Head of caudate nucleus (tissue), 42 donors: ENCODE measurements around the gene CDH13.

Experiments
- DNase-seq, 42 donors: peaks; one replicate each; pipeline versions ENCODE4 v3.0.0 to v3.0.0-alpha.2; 2020 to 2021; ENCODE audit warnings: mixed read lengths in 7 of 42
- intact Hi-C: fragments of 100-400 bp; cut with DNase I; formaldehyde crosslinking; loops from one replicate; pipeline ENCODE4 v1.15.0; 2022

Gene CDH13

DNA sequence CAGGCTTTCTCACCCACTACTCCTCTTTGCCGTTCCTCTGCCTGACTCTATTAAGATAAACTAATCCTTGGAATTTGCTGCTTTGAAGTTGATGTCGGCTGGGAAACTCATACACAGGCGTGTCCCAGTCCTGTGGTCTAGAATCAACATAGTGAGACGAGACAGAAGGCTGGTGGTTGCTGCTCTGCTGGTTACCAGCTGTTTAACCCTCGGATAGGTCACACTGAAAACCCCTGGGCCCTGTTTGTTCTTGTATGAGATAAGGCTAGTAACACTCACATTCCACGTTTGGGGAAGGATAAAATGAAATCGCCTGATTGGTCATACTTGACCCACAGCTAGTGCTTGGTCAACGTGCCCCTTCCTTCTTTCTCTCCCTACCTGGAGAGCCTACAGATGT lies 517.0 kb downstream of the CDH13 start:
- DNase-seq, result no peak
- intact Hi-C loops, result no loop called here

DNA sequence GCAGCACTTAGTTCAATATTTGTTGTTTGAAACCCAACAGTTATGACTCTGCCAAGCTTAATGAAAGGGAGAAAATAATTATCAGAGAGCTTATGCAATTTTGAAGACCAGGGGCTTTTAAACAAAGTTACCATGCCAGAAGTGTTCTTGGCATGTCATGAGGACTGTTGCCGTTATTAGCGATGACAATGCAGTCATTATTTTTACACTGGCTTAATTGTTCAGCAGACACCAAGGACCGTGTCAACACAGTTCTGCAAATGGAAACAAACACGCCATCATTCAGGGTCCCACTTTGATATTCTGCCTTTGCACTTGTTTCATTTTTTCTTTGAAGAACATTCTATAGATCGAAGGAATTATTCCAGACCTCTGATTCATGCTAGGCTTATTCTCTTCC lies 518.5 kb downstream of the CDH13 start:
- intact Hi-C loops, result no loop called here
- DNase-seq, result peak in 9 of 42 donors; percentile 16 to 62 (median 31)

- DNase-seq, result no peak
- intact Hi-C loops, result no loop called here
Measured at GRCh38 chr16:83147244-83147643, 520.5 kb downstream of the CDH13 start.

GRCh38 chr16:83158320-83158957 lies 531.7 kb downstream of the CDH13 start:
- intact Hi-C loops, result no loop called here
- DNase-seq, result no peak

GRCh38 chr16:83159049-83159448 lies 532.3 kb downstream of the CDH13 start:
- no peak for DNase-seq

DNA sequence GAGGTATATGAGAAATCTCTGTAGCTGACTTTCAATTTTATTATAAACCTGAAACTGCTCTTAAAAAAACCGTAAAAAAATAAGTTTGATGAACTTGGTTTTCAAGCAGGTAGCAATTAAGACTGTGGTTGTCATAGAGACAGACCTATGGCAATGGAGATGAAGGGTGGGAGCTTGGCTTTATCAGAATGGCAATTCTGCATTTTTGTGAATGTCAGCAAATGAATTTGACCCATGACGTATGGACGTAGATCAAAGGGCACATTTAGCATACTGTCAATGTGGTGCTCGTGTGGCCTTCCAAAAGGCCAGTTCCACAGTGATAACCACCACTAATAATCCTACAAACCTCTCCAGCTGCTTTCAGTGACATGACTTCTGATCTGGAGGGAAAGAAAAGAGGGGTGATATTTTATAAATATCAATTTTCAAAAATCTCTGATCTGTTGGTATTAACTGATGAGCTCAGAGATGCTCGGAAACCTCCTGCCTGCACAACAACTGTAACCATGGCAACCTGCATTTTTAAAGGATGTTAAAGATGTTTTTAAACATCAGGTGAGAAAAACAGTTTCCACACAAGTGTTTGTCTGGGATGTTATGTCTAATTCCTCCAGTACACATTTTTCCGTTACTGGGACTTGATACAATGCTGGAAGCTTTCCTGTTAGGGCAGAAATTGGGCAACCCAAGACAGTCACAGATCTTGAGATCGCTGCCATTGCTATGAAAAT lies 533.7 kb downstream of the CDH13 start:
- intact Hi-C loops, result no loop called here
- no peak for DNase-seq

More at GRCh38 chr16:83159049-83159448, 532.3 kb downstream of the CDH13 start:
- intact Hi-C loops, result no loop called here

- intact Hi-C loops, result no loop called here
- peak in 14 of 42 donors; percentile 5 to 72 (median 53) for DNase-seq
Measured at GRCh38 chr16:83162791-83163190, 536.0 kb downstream of the CDH13 start.

DNA sequence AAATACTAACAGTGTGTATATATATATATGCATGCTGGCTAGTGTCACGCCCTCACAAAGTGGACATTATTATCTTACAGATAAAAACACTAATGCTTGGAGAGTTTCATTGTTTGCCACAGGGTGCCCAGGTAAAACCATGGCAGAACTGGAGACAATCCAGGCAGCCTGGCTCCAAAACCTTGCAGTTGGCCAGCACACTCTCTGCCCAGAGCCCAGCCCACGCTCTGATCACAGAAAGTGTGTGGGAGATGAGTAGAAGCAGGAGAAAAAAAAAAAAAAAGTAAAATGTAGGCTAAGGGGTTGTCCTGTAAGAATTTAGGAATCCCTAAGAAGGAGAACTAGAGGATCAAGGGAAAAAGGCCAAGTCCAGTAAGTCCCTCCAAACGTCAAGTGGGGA lies 538.0 kb downstream of the CDH13 start:
- intact Hi-C loops, result no loop called here
- DNase-seq, result no peak

DNA sequence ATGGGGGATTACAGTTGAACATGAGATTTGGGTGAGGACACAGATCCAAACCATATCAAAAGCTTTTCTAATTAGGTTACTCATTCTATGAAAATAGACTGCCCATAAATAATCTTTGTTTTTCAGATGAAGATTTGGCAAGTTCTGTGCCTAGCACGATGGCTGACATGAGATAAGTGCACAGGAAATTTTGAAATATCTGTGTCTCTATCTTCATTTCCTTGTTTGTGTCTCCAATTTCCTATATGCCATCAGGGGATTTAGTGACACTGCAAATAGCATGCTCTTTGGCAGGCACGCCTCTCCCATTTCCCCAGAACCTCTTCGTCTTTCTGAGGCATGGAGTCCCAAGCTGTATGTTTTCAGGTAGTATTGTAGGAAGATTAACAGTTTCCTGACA lies 544.6 kb downstream of the CDH13 start:
- intact Hi-C loops, result no loop called here
- DNase-seq, result no peak

GRCh38 chr16:83174671-83175070 lies 547.9 kb downstream of the CDH13 start:
- intact Hi-C loops, result no loop called here

GRCh38 chr16:83176802-83177201 lies 550.0 kb downstream of the CDH13 start:
- intact Hi-C loops, result no loop called here
- DNase-seq, result peak in 6 of 42 donors; percentile 11 to 44 (median 18)

More at GRCh38 chr16:83174671-83175070, 547.9 kb downstream of the CDH13 start:
- DNase-seq, result no peak

DNA sequence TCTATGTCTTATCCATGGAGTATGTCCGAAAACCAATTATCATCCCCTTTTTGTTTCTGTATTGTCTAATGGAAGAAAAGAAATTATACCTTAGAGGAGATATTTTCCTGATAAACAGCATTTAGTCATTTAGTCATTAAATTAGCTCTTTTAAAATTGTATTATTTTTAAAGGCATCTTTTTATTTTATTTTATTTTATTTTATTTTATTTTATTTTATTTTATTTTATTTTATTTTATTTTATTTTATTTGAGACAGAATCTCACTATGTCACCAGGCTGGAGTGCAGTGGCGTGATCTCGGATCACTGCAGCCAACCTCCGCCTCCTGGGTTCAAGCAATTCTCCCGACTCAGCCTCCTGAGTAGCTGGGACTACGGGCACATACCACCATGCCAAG lies 559.1 kb downstream of the CDH13 start:
- DNase-seq, result no peak
- intact Hi-C loops, result no loop called here

GRCh38 chr16:83187405-83187804 lies 560.6 kb downstream of the CDH13 start:
- peak in 9 of 42 donors; percentile 5 to 48 (median 12) for DNase-seq

GRCh38 chr16:83196796-83197195 lies 570.0 kb downstream of the CDH13 start:
- no peak for DNase-seq
- intact Hi-C loops, result no loop called here

More at GRCh38 chr16:83187405-83187804, 560.6 kb downstream of the CDH13 start:
- intact Hi-C loops, result no loop called here

DNA sequence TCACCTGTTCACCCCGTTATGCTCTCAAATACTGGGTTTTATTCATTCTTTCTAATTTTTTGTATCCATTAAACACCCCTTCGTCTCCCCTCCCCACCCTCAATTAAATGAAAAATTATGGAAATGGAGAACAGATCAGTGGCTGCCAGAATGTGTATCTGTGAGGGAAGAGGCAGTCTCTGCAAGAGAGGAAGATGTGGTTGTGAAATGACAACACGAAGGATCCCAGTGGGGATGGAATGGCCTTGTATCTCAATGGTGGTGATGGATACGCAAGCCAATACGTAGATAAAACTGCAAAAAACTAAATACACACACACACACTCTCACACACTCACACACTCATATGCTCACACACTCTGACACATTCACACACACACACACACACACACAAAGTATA lies 570.7 kb downstream of the CDH13 start:
- no peak for DNase-seq
- intact Hi-C loops, result no loop called here

DNA sequence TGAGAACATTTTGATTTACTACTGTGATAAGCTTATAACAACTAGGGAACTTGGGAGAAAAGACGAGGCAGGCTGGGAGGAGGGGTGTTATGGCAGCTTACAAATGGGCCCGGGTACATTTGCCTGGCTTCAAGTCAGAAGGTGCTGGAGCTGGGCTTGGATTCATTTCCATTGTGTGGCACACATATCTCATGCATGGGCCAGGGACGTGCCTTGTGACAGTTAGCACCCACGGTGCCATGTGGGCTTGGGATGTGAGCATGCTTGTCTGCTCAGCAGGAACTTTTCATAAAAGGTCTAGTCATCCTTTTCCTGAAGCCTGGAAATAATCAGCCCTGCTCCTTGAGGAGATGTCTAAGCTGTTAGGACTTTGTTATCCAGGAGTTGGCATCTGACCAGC lies 572.2 kb downstream of the CDH13 start:
- intact Hi-C loops, result no loop called here
- no peak for DNase-seq

- peak in 40 of 42 donors; percentile 20 to 79 (median 52) for DNase-seq
- intact Hi-C loops, result no loop called here
Measured at GRCh38 chr16:83200005-83200779, 573.4 kb downstream of the CDH13 start.

DNA sequence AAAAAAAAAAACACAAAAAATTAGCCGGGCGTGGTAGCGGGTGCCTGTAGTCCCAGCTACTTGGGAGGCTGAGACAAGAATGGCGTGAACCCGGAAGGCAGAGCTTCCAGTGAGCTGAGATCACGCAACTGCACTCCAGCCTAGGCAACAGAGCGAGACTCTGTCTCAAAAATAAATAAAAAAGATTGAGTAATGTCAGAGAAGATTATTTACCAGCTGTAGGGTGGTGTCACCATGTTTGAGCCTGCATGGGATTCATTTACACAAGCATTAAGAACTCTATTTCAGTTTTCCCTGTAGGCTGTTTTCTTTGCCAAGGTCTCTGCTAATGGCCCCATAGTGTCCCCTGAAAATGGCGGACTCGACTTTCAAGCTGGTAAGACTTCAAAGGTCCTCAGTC lies 575.0 kb downstream of the CDH13 start:
- no peak for DNase-seq
- intact Hi-C loops, result no loop called here

DNA sequence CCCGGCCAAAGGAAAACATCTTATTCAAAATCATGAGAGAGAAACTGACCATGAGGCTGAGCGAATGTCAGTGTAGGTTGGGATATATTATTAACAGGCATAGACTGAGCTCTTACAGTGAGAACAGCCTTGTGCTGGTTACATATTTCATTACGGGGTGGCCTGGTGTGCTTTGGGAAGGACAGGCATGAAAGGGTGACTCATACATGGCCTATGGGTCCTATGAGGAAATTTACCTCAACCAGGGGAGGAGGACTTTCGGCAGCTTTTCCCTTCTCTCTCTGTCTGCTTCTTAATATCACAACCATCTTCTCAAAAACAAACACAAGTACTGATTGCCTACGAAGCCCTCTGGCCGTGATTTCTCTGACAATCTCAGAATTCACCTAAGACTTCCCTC lies 579.1 kb downstream of the CDH13 start:
- no peak for DNase-seq
- intact Hi-C loops, result no loop called here

- intact Hi-C loops, result no loop called here
- DNase-seq, result no peak
Measured at GRCh38 chr16:83206426-83206825, 579.7 kb downstream of the CDH13 start.
